IPS-NIHi7 (cell line): ENCODE measurements around the gene SCG3.

Experiments used
- DNase-seq: peaks from one replicate; pipeline ENCODE4 v3.0.0; 2012; ENCODE audit warnings: mixed read lengths; ENCODE audit errors: extremely low spot score

SCG3 gene

DNA sequence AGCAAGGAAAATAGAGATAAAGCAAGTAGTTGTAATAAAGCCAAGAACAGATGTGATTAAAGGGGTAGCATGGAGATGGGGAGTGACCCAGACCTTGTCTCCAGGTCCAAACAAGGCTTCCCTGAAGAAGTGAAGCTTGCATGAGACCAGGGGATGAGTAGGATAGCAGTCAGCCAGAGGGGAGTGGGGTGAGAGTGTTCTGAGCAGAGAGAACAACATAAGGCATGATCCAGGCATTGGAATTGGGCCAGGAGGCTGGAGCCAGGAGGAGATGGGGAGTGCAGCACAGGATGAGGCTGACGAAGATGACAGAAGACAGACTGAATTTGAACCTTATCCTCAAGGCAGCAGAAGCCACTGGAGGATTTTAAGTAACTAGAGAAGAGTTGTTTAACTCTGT lies 77.3 kb downstream of the SCG3 start:
- DNase-seq: no peak

DNA sequence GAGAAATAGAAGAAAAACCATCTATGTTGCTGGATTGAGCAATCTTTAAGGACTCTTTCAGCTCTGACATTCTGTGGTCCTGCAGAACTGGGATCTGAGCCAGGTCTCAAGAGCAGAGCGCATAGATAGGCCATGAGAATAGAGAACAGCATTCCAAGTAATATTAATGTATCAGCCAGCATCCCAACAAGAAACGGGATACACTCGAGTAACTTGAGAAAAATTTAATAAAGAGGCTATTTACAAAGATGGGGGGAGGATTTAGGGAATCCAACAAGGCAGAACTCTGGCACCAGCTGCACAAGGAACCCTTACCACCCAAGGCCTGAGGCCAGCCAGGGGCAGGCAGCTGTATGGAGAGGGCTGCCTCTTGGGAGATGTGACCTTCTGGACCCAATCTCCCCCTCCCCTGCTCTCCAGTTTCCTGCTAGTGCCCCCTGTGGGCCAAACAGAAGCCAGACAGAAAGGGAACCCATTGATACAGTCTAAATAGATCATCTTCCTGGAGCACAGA lies 78.3 kb downstream of the SCG3 start:
- DNase-seq: peak; percentile 67

DNA sequence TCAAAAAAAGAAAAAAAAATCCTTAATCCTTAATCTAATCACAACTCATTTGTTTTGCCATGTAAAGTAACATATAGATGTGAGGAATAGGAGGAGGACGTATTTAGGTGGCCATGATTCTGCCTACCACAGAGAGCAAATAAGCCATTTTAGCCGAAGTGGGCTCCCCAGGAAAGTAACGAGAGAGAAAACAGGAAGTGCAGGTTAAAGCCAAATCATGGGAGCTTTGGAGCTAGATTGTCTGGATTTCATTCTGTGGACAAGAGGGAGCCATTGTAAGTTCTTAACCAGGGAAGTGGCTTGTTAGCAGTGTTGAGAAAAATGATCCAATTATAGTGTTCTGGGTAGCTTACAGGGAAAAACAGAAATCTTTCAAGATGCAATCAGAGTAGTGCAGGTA lies 79.5 kb downstream of the SCG3 start:
- no peak for DNase-seq

GRCh38 chr15:51765751-51766150 lies 84.4 kb downstream of the SCG3 start:
- no peak for DNase-seq

DNA sequence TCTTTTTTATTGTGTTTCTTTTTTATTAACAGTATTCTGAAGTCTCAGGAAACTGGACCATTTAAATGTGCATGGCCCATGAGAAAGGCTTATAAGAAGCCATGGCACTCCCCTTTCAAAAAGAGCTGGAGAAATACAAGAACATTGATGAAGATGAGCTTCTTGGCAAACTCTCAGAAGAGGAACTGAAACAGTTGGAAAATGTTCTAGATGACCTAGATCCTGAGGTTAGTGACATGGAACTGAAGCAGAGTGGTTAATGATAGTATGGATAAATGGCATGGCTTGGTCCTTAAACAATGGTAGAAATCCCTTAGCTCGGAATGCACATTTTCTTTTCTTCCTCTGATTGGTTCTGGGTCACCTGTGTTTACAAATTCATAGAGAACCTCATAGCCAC lies 85.0 kb downstream of the SCG3 start:
- no peak for DNase-seq

DNA sequence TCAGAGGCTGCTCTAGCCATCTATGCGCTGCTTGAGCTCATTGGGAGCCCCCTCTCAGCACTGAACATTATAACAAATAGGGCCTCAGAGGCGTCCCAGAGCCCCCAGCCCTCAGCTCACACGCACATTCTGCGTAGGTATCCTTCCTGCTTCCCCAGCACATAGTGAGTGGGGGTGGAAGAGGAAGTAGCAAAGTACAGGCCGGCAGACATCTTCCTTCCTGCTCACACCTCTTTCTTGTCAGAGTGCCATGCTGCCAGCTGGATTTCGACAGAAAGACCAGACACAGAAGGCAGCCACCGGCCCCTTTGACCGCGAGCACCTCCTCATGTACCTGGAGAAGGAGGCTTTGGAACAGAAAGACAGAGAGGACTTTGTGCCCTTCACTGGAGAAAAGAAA lies 86.7 kb downstream of the SCG3 start:
- no peak for DNase-seq
